H1 (cell line): ENCODE data around the gene CTSC. TPM values are rescaled to one million over a fixed set of nuclear protein-coding genes. Genes with fewer than 3 reads are reported as not detected.

Experiments used
- CTCF ChIA-PET: fragments of 300-600 bp; sonication (Branson Sonifier 250); formaldehyde crosslinking; loops from one replicate; lab custom pipeline; 2021; ENCODE audit not compliant: partially characterized antibody; lab: Charles Lee
- POLR2A ChIA-PET: fragments of 300-600 bp; sonication (Branson Sonifier 250); formaldehyde crosslinking; loops from one replicate; lab custom pipeline; 2021; ENCODE audit warnings: inconsistent platforms; ENCODE audit not compliant: partially characterized antibody; lab: Charles Lee
- DNase-seq, 2 experiments: peaks; one replicate each; pipeline versions ENCODE4 v3.0.0 to v3.0.0-alpha.2; 2010 to 2022; ENCODE audit warnings: low spot score in 2 of 2, low read depth in 1 of 2, mixed read lengths in 1 of 2
- FAIRE-seq: peaks from 2 replicates; lab custom pipeline; 2011; peaks lifted over from hg19 to GRCh38; lab: Jason Lieb, UNC
- H2AFZ ChIP-seq: 2 replicates; pipeline ENCODE4 v1.8.1; 2012; ENCODE audit warnings: low read length, inconsistent platforms
- H2AK5ac ChIP-seq: 2 replicates; pipeline ENCODE4 v1.6.1; 2013; ENCODE audit warnings: low read depth, low read length
- H2BK120ac ChIP-seq: replicated peaks from 2 replicates; pipeline ENCODE3; 2013; ENCODE audit warnings: low read depth, low read length, inconsistent platforms
- H2BK12ac ChIP-seq: 2 replicates; pipeline ENCODE4 v1.6.1; 2013; ENCODE audit warnings: low read depth, low read length
- H2BK15ac ChIP-seq: 2 replicates; pipeline ENCODE4 v1.6.1; 2013; ENCODE audit warnings: low read length
- H2BK20ac ChIP-seq: 2 replicates; pipeline ENCODE4 v1.6.1; 2013; ENCODE audit warnings: low read length
- H2BK5ac ChIP-seq: 2 replicates; pipeline ENCODE4 v1.6.1; 2013; ENCODE audit warnings: low read depth, low read length
- H3K14ac ChIP-seq: 2 replicates; pipeline ENCODE4 v1.6.1; 2013; ENCODE audit warnings: inconsistent platforms; ENCODE audit not compliant: insufficient read length
- H3K18ac ChIP-seq: 2 replicates; pipeline ENCODE4 v1.6.1; 2013; ENCODE audit warnings: low read length; ENCODE audit errors: extremely low read depth
- H3K23ac ChIP-seq: 2 replicates; pipeline ENCODE4 v1.6.1; 2013; ENCODE audit warnings: inconsistent platforms; ENCODE audit not compliant: insufficient read length
- H3K23me2 ChIP-seq: 2 replicates; pipeline ENCODE4 v1.6.1; 2013; ENCODE audit warnings: low read depth, low read length
- H3K27ac ChIP-seq: 2 replicates; pipeline ENCODE4 v1.6.1; 2011; ENCODE audit warnings: low read depth, low read length, inconsistent platforms
- H3K27me3 ChIP-seq, 4 experiments: replicated peaks in 1 of 4; 1 replicate in 1 of 4; 2 replicates in 3 of 4; pipeline versions ENCODE4 v1.6.1 to v1.8.1; 2011 to 2013; ENCODE audit warnings: low read length in 3 of 4, mild to moderate bottlenecking in 3 of 4, inconsistent platforms in 2 of 4, mixed read lengths in 2 of 4, moderate library complexity in 1 of 4; ENCODE audit not compliant: control insufficient read depth in 3 of 4, insufficient read depth in 3 of 4; ENCODE audit errors: extremely low read depth in 1 of 4
- H3K36me3 ChIP-seq, 4 experiments: 2 replicates each; pipeline versions ENCODE4 v1.6.1 to v1.8.1; 2011 to 2013; ENCODE audit warnings: mild to moderate bottlenecking in 4 of 4, low read length in 3 of 4, moderate library complexity in 2 of 4, control low read depth in 1 of 4, inconsistent platforms in 1 of 4; ENCODE audit not compliant: insufficient read depth in 4 of 4, control insufficient read depth in 2 of 4
- H3K4ac ChIP-seq: replicated peaks from 2 replicates; pipeline ENCODE3; 2013; ENCODE audit warnings: low read length, low read depth, mixed read lengths, inconsistent platforms; ENCODE audit not compliant: insufficient read length
- H3K4me1 ChIP-seq, 4 experiments: replicated peaks in 1 of 4; 1 replicate in 1 of 4; 2 replicates in 3 of 4; pipeline versions ENCODE4 v1.6.1 to v1.8.1; 2011 to 2013; ENCODE audit warnings: low read length in 3 of 4, inconsistent platforms in 2 of 4, mixed read lengths in 1 of 4; ENCODE audit not compliant: insufficient read depth in 4 of 4, control insufficient read depth in 3 of 4
- H3K4me2 ChIP-seq, 2 experiments: 2 replicates each; pipeline versions ENCODE4 v1.6.1 to v1.8.1; 2011 to 2013; ENCODE audit warnings: low read depth in 2 of 2, low read length in 2 of 2, control low read depth in 1 of 2, inconsistent platforms in 1 of 2, mild to moderate bottlenecking in 1 of 2; ENCODE audit not compliant: insufficient read depth in 1 of 2
- H3K4me3 ChIP-seq, 4 experiments: fragments of 200-600, 300-600 bp in 1 of 4; sonication (generic), shearing (Covaris generic), sonication (Bioruptor Twin) in 1 of 4; 2 replicates each; pipeline versions ENCODE4 v1.5.1 to v1.8.1; 2011 to 2016; ENCODE audit warnings: low read length in 4 of 4, low read depth in 3 of 4, control low read depth in 2 of 4, inconsistent platforms in 2 of 4, mild to moderate bottlenecking in 2 of 4, mixed read lengths in 1 of 4, moderate library complexity in 1 of 4; ENCODE audit not compliant: insufficient read depth in 2 of 4; ENCODE audit errors: extremely low read depth in 1 of 4
- H3K56ac ChIP-seq: replicated peaks from 2 replicates; pipeline ENCODE3; 2013; ENCODE audit warnings: low read depth, mild to moderate bottlenecking, mixed read lengths, low read length, inconsistent platforms; ENCODE audit not compliant: insufficient read length
- H3K79me1 ChIP-seq: 2 replicates; pipeline ENCODE4 v1.6.1; 2013; ENCODE audit warnings: low read depth, low read length, control low read depth
- H3K79me2 ChIP-seq, 2 experiments: 2 replicates each; pipeline versions ENCODE4 v1.6.1 to v1.8.1; 2012 to 2013; ENCODE audit warnings: low read length in 2 of 2, mild to moderate bottlenecking in 2 of 2, inconsistent platforms in 1 of 2; ENCODE audit not compliant: insufficient read depth in 2 of 2, control insufficient read depth in 1 of 2
- H3K9ac ChIP-seq, 4 experiments: replicated peaks in 1 of 4; 1 replicate in 1 of 4; 2 replicates in 3 of 4; pipeline versions ENCODE4 v1.6.1 to v1.8.1; 2011 to 2013; ENCODE audit warnings: low read depth in 3 of 4, low read length in 3 of 4, control low read depth in 2 of 4, mild to moderate bottlenecking in 2 of 4, moderate library complexity in 2 of 4, inconsistent platforms in 1 of 4; ENCODE audit errors: extremely low read depth in 1 of 4
- H3K9me3 ChIP-seq, 2 experiments: 2 replicates each; pipeline versions ENCODE4 v1.6.1 to v1.8.1; 2012 to 2013; ENCODE audit warnings: mild to moderate bottlenecking in 2 of 2, moderate library complexity in 2 of 2, control low read depth in 1 of 2, inconsistent platforms in 1 of 2, low read depth in 1 of 2, low read length in 1 of 2, mixed read lengths in 1 of 2; ENCODE audit not compliant: insufficient read depth in 2 of 2
- H4K20me1 ChIP-seq, 2 experiments: replicated peaks in 1 of 2; 2 replicates each; pipeline versions ENCODE3 to v1.8.1; 2011 to 2013; ENCODE audit warnings: inconsistent platforms in 2 of 2, low read length in 2 of 2, mild to moderate bottlenecking in 1 of 2; ENCODE audit not compliant: insufficient read depth in 2 of 2, control insufficient read depth in 1 of 2
- H4K5ac ChIP-seq: 2 replicates; pipeline ENCODE4 v1.6.1; 2013; ENCODE audit warnings: low read length, low read depth, mixed read lengths, inconsistent platforms; ENCODE audit not compliant: insufficient read length
- H4K8ac ChIP-seq: 2 replicates; pipeline ENCODE4 v1.8.0; 2013; ENCODE audit warnings: mild to moderate bottlenecking, moderate library complexity, low read length, inconsistent platforms; ENCODE audit not compliant: insufficient read depth; ENCODE audit errors: extremely low read depth
- H4K91ac ChIP-seq: replicated peaks from 2 replicates; pipeline ENCODE3; 2013; ENCODE audit warnings: low read length, mixed read lengths, inconsistent platforms; ENCODE audit not compliant: insufficient read length
- CEBPB ChIP-seq: IDR thresholded peaks from 2 replicates; pipeline ENCODE4 v1.6.1; 2012; ENCODE audit warnings: low read depth, low read length
- CREB1 ChIP-seq: IDR thresholded peaks from 2 replicates; pipeline ENCODE4 v1.6.1; 2012; ENCODE audit warnings: inconsistent platforms
- EZH2 ChIP-seq: fragments of 200-600 bp; sonication (generic); IDR thresholded peaks from 2 replicates; pipeline ENCODE4 v1.7.1; 2012; ENCODE audit warnings: low read depth, mild to moderate bottlenecking, moderate library complexity, low read length, inconsistent platforms; ENCODE audit not compliant: severe bottlenecking
- WGBS, 2 experiments: shearing (Covaris generic) in 1 of 2; methylation state at CpG; one replicate each; pipeline versions ENCODE4 v1.1.6 to v1.1.7; 2013 to 2015; ENCODE audit warnings: low lambda C conversion rate in 2 of 2, mixed read lengths in 2 of 2, inconsistent platforms in 1 of 2, low coverage in 1 of 2, missing lambda C conversion rate in 1 of 2; ENCODE audit not compliant: insufficient replicate concordance in 2 of 2, insufficient coverage in 1 of 2, insufficient read length in 1 of 2; ENCODE audit errors: extremely low coverage in 1 of 2, missing lambda C conversion rate in 1 of 2; 5-methylcytosine and 5-hydroxymethylcytosine counted together
- polyA plus RNA-seq, 7 experiments: library from polyadenylated mRNA; depleted of rRNA in 3 of 7; stranded (reverse) in 5 of 7; unstranded in 2 of 7; fragments of >200 nt in 5 of 7; fragments of 200-250 nt in 2 of 7; gene quantifications; 1 replicate in 5 of 7; 2 replicates in 1 of 7; 4 replicates in 1 of 7; pipeline versions ENCODE4 v1.2.1 to v1.2.3, GENCODE V29; 2011 to 2013; ENCODE audit warnings: missing spikeins in 2 of 7, mixed read lengths in 2 of 7
- total RNA-seq: library from RNA; stranded (reverse); fragmentation: NEBNext Ultra II Directional; extraction: Animal tissue kit (Norgen Biotek cat#: 25700); gene quantifications from 2 replicates; pipeline ENCODE4 v1.2.1, GENCODE V29; 2021

Gene CTSC
- total and polyA plus RNA-seq, 2 of the 8 experiments (the other 6 are each of a cell fraction or from before 2014, with no cell fraction given) = 347 to 369 TPM

- H3K4me3 ChIP-seq = no peak overlapping the region
- H3K4me1 ChIP-seq = no peaks in the 10 kb centered on the region
- H2BK12ac ChIP-seq = no peak overlapping the region
- FAIRE-seq (no peak), DNase-seq (no peak)
- TF ChIP-seq CEBPB (no peak), EZH2 (no peak), CREB1 (no peak)
- H4K20me1 ChIP-seq = no peaks in the 10 kb centered on the region
- no peak overlapping the region for H3K4ac ChIP-seq
- H2BK20ac ChIP-seq = no peak overlapping the region
- CTCF ChIA-PET = interaction anchor here (0.8 kb wide), 1 partner anchor 17 kb away, joined by 3 read pairs; no protein-coding TSS in a partner anchor
- H3K9me3 ChIP-seq = no peaks in the 10 kb centered on the region
- H3K27me3 ChIP-seq = no peaks in the 10 kb centered on the region
- H3K18ac ChIP-seq = no peak overlapping the region
- no peak overlapping the region for H2BK15ac ChIP-seq
- H3K23ac ChIP-seq = no peak overlapping the region
- no peaks in the 10 kb centered on the region for H3K79me1 ChIP-seq
- H4K5ac ChIP-seq = no peak overlapping the region
- WGBS, 2 experiments = 91% methylated on average over 1 of the region's 1 CpG; no CpG with 5 or more reads in 1 of the 2 experiments
- no peak overlapping the region for H3K27ac ChIP-seq
- H3K4me2 ChIP-seq = no peak overlapping the region
- H3K14ac ChIP-seq = no peak overlapping the region
- POLR2A ChIA-PET = no interaction called here
- H3K23me2 ChIP-seq = no peaks in the 10 kb centered on the region
- no peaks in the 10 kb centered on the region for H3K36me3 ChIP-seq
- H2BK120ac ChIP-seq = no peak overlapping the region
- no peak overlapping the region for H4K91ac ChIP-seq
- no peak overlapping the region for H2BK5ac ChIP-seq
- no peak overlapping the region for H2AFZ ChIP-seq
- no peak overlapping the region for H3K9ac ChIP-seq
- no peak overlapping the region for H4K8ac ChIP-seq
- H3K79me2 ChIP-seq = no peaks in the 10 kb centered on the region
- H2AK5ac ChIP-seq = no peak overlapping the region
- H3K56ac ChIP-seq = no peak overlapping the region
These were observed 87.8 kb downstream of the CTSC start for GRCh38 chr11:88249706-88250105.
